NCI-H526 (cell line): Measurements from ENCODE around the gene RASA3.
"Not testable (repeated sequence)": the region's sequence is repeated elsewhere in the genome, so short reads cannot be mapped to it uniquely, and the experiment has no call there.

Experiments used
- DNase-seq, 2 experiments: peaks; one replicate each; lab custom pipeline; 2025; lab: John Stamatoyannopoulos, UW

RASA3 gene

DNA sequence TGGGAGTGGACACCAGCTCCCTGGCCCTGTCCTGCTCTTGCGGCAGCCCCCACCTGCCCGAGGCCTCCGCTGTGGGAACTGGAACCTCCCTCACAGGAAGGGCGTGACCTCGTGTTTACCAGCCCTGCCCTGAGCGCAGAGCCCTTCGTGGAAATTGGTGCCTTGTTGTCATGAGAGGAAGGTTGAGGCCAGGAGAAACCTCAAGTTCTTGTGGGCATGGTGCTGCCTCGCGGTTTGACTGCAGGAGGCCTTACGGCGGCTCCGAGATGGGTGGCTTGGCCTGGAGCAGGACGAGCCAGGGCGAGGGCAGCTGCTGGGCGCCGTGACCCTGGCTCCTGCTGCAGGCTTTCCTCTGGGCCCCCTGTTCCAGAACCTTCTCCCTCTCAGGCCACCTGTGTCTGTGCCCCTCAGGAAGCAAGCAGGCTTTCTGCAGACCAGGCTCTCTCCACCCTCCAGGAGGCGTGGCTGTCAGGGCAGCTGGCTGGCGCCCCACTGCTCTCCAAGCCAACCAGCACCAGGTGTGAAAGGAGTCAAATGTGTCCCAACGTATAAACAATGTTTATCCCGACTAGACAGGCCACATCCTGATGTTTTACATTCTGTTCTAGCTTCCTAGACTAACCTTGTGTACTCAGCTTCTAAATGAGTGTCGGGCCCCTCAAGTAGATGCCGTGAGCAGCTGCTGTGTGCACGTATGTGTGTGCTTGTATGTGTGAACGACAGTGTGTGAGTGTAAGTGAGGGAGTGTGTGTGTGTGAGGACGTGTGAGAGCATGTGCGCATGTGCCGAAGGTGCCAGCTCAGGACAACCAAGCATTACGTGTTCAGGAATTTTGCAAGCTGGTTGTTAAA, 10.4 kb upstream of the RASA3 start:
- peak; percentile 84 to 89 for DNase-seq

DNA sequence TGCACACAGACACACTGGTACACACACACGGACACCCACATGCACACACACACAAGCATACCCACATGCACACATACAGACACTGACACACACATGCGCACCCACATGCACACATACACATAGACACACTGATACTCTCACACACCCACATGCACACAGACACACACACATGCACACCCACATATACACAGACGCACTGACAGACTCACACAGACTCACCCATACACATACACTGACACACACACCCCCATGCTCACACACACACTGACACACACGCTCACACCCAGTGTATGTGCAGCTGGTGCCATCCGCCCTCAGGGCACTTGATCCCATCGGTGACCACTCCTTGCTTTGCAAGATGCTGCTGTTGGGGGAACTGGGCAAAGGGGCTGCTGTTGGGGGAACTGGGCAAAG, 9.7 kb upstream of the RASA3 start:
- DNase-seq, result no peak

DNA sequence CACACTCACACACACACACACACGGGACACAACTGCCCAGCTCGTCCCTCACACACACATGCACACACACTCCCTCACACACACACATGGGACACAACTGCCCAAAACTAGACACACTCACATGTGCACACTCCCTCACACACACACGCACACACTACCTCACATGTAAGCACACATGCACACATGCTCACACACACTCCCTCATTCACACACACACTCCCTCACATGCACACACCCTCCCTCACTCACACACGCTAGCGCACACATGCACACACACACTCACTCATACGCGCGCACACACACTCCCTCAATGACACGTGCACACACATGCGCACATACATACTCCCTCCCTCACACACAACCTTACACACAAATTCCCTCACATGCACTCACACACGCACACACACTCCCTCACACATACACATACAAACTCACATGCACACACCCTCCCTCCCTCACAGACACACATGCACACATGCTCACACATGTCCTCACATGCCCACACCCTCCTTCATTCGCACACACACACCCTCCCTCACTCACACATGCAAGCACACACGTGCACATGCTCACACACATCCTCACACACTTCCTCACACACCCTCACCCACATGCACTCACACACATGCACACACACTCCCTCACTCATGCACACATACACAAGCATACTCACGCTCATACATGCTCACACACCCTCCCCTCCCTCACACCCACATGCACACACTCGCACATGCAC, 9.0 kb upstream of the RASA3 start:
- DNase-seq, result no peak

DNA sequence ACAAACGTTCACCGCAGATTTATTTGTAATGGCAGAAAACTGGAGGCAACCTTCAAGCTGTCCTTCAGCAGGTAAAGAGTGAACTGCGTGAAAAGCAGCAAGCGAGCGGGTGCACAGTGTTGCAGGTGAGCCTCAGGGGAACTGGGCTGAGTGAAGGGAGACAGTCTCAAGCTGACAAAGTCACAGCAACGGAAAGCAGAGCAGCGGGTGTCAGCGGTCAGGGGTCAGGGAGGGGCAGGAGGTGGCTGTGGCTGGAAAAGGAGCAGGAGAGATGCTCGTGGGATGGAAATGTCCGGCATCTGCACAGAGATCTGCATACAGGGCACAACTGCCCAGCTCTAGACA, 8.5 kb upstream of the RASA3 start:
- DNase-seq, result peak in 1 of 2 experiments; percentile 57

DNA sequence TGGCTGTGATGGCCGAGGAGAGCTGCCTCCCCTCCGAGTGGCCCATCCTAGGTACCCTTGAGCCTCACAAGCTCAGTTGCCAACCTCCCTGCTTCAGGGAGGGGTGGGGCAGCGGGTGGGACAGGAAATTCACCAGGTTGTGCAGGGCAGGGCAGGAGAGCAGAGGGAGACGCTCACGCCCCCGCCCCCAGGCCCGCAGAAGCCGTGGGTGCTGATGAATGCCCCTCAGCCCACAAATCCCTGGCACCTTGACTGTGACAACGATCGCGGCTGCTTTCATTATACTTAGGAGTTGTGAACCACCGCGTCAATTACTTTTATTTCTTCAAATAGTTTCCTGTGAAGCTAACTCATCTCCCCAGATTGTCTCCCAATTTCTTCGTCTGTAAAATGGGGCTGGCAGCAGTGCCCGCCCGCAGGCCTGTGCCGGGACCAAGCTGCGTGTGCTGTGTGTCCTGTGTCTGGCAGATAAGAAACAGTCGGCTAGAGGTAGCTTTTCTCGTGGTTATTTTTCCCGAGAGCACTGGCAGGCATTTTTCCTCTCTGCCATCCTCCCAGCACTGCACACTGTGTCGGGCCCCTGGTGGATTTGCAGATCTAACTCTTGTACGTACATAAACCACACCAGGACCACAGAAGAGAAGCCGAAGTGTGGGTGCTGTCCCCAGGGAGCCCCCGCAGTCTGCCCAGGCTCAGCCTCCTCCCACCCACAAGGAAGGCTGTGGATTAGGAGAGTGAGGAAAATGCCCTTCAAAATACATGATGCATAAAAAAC, 7.9 kb upstream of the RASA3 start:
- DNase-seq, result peak in 1 of 2 experiments; percentile 46

DNA sequence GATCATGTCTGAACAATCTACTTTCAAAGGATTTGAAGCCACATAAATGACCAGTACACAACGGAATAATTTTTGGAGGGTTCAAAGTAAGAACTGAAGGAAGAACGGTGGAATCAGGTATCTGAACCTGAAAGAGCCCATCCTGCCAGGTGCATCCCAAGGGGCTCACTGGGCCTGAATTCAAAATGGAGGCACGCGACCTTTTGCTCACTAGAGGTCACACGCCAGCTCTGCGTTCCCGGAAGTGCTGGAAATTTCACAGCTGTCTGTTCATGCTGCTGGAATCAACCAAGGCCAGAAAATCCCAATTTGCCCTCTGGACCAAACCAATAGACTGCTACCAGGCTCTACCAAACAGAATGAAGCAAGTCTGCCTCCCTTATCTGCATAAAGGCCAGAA, 4.2 kb upstream of the RASA3 start:
- no peak for DNase-seq

DNA sequence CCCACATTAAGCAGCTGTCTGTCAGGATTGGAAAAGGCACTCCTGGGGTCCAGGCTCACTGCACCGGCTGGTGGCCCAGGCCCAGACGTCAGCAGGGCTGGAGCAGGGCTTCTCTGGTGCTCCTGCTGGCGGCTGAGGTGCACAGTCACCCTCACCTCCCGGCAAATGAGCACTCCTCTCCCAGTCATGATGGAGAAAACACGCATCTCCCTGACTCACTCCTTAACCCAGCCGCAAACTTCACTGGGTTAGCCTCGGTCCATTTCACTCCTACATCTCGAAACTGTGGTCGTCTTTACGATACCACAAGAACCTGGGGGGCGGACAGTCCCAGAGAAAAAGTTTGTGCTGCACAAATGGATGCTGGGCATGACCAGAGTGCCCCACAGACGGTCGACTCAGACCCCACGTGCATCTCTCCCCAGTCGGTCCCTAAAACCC, 3.3 kb upstream of the RASA3 start:
- DNase-seq, result no peak

DNA sequence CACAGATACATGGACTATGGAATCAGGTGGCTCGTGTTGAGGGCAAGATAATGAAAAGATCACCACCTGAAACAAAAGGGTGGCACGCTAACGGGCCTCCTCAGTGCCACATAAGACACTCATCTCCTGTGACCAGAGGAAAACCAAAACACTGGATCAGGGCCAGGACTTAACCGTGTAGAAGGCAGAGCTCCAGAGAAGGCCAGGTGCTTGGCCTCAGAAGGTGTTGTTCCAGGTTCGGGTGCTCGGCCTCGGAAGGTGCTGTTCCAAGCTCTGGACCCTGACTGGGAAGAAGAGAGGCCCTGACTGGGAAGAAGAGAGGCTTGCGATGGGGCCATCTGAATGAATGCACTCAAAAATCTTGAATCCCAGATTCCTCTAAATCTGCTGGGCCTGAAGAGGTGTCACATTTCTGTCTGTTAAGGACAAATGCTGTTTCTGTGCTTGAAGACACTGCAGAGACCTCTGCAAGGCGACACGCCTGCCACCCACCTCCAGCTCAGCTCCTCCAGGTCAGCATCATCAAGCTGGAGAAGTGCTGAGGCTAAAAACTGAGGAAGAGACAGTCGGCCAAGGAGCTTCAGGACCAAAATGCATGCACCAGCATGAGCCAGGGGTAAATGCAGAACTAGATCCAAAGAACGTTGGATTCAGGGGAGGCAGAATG, 2.7 kb upstream of the RASA3 start:
- DNase-seq, result no peak

DNA sequence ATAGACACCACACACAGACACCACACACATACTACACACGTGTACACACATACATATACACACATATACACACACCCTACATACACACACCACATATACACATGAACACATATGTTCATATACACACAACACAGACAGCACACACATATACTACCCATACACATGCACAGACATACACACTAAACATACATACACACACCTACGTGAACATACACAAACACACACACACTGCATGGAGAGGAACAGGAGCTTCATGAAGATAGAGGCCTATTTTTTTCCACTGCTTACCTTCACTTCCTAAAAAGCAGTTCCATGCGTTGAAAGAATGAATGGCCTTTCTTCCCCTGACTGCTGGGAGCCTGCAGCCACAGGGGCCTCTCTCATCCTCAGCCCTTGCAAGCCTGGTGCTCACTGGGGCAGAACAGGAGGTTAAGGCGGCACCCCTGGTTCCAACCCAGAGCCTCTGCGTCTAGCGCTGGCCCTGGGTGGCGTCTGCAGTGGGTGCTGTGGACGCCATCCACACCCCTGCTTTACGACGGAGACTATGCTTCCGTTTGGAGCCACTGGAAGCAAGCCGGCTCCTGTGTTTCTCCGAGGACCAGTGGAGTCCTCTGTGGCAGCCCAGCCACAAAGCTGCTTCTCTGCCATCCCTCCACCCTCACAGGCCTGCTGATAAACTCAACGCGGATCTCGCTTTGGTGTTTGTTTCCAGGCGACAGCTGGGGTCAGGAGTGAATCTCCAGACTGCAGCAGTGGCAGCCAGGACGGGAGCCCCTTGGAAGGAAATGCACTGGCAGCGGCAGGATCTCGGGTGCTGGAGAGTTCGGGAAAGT, 1.9 kb upstream of the RASA3 start:
- peak in 1 of 2 experiments; percentile 68 for DNase-seq

DNA sequence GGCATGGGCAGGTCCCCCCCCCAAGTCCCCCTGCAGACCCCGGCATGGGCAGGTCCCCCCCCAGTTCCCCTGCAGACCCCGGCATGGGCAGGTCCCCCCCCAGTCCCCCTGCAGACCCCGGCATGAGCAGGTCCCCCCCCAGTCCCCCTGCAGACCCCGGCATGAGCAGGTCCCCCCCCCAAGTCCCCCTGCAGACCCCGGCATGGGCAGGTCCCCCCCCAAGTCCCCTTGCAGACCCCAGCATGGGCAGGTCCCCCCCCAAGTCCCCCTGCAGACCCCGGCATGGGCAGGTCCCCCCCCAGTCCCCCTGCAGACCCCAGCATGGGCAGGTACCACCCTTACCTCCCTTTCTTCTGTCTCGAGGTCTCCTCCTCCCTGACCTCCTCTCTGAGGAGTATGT, 1.1 kb upstream of the RASA3 start:
- not testable (repeated sequence) for DNase-seq

DNA sequence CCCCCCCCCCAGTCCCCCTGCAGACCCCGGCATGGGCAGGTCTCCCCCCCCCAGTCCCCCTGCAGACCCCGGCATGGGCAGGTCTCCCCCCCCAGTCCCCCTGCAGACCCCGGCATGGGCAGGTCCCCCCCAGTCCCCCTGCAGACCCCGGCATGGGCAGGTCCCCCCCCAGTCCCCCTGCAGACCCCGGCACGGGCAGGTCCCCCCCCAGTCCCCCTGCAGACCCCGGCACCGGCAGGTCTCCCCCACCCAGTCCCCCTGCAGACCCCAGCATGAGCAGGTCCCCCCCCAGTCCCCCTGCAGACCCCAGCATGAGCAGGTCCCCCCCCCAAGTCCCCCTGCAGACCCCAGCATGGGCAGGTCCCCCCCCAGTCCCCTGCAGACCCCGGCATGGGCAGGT, 703 bp upstream of the RASA3 start:
- DNase-seq, result not testable (repeated sequence)

DNA sequence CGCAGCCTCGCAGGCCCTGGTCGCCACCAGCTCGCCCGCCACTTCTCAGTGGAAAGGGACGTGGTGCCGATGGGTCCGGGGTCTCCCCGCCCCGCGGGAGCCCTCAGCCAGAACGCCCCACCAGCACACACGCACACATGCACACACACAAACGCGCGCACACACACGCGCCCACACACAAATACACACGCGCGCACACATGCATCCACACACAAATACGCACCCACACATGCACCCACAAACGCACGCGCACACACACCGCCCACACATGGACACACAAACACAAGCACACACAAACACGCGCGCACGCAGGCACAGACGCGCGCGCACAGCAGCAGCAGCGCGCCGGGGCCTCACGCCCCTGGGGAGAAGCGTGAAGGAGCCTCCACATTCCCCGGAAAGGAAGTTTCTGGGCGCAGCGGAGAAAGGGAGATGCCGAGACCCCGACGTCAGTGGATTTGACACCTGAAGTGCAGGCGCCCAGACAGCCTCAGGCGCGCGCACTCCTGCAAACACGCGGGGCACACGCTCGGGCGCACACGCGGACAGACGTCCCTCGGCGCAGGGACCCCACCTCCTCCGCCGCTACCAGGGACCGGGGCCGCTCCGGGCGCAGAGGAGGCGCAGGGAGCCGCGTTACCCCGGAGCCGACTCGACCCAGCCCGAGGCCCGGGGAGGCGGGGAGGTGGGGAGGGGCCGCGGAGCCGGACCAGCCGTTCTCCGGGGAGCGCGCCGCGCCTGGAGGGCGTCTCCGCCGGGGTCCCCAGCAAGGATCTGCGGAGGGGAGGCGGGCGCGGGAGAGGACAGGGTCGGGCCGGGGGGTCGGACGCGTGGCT, 622 bp downstream of the RASA3 start:
- peak in 1 of 2 experiments; percentile 77 for DNase-seq

DNA sequence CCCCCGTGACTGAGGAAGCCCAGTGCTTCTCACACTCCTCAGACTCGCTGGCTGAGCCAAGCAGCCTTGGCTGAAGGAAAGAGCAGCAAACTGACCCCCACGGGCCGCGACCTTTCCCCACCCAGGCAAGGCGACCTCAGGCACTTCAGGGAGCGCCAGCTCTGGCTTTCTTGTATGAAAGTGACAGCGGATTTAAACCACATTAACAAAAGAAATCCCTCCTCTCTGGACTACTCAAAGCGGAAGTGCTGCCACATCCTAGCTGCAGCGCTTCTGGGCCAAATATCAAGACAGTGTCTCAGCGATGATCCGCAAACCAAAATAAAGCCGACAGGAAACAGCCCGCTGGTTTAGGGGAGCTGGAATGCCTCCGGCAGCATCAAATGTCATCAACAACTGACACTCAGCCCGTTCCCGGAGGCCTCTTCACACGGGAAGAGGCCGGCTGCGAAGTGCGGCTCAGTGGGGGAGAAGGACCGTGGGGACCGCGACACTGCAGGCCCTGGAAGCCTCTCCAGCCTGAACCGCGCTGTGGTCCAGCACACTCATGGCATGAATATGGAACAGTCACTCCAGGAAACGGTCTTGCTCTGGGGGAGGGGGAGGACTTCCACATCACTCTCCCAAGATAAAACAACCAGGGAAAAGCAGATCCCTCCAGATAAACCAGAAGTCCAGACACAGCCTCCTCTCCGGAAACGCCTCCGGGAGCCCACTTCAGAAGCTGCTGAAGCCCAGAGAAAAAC, 1.4 kb downstream of the RASA3 start:
- DNase-seq, result peak; percentile 48 to 83

DNA sequence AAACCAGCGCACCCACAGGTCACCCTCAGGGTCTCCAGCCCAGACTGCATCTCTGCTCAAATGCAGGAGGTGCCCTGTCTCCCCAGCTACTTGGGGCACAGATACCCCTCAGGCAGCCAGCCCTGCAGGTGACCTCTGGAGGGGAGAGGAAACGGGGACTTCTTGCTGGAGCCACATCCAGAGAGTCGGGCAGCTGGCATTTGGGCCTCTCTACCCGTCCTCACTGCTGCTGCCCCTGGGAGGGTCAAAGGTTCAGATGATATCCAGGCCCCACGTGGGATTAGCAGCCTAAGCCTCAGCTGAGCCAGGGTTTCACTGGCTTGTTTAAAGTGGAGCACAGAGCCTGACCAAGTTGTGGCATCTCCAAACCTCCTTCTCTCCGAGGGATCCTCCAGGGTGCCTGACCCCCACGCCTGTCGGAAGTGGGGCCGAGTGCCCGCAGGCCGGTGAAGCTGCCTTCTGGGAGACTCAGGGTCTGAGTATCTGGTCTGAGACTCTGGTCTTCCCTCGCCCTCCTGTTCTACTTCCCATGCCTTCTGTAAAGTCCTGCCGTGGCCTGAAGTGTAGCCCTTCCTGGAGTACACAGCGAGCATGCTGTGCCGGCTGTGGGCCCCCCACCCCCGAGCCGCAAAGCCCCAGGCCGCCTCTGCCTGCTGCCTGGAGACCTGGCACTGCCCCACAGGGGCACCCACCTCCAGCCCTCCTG, 2.1 kb downstream of the RASA3 start:
- DNase-seq, result no peak

DNA sequence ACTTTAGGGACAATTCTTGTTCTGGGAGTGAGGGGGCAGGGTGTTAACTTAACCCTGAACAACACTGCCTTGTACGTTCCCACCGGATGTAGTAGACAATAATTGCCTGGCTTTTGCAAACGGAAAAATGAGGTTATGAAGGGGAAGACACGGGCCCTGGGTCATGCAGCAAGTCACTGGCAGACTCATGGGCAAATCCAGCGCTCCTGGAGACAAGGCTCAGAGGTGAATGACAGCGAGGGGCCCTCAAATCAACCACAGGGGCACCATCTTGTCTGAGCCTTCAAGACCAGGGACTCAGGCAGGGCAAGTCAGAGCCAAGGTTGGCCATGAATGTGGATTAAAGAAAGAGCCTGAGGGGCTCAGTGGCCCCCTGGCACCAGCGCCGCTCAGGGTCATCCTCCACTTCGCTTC, 2.8 kb downstream of the RASA3 start:
- no peak for DNase-seq

DNA sequence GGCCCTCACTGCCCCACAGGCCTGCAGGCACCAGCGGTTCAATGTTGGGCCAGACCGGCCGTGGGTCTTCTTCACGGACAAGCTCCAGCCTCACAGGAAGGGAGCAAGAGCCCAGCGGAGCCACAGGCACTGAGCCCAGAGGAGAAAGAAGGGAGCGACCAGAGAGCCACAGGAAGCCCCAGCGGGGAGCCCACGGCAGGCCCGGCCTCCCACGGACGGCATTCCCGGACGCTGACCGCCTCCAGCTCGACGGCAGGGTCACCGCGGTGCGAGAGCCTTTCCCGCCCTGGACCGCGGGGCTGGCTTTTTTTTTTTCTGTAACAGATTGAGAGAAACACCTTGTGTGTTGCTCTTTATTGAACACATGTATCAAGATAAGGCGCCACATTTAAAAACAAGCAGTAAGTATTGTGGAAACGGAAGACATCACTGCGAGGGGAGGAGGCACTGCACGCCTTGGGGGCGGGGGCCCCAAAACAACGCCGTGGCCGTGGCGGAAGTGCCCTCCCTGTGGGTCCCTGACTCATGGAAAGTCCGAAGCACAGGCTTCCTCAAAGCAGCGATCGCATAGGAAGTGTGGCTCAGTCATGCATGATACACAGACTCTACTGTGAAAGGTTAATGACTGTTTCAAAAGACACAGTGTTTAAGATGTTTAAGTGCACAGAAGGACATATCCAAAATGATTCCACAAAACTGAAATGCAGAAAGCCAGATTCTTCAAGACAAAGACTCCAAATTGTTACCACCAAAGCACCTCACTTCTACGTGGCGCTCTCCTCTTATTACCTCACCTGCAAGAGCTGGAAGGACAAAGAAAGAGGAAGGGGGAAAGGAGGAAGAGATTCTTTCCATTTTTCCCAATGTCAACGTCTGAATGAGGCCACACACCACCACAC, 3.5 kb downstream of the RASA3 start:
- peak in 1 of 2 experiments; percentile 62 for DNase-seq

DNA sequence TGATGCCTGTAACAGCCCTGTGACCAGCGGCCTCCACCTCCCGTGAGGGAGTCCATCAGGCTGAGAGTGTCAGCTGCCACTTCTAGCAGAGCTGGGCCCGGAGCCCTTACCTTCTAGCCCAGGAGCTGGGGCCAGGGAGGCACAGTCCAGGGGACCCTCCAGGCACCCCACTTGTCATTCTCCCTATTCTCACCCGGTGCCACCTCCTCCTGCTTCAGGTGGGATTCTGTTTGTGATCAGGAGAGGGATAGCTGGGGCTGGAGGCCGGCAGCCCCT, 4.1 kb downstream of the RASA3 start:
- DNase-seq, result no peak
